PC-3 (cell line): ENCODE data around the gene KCNV2. TPM values are rescaled to one million over a fixed set of nuclear protein-coding genes. Genes with fewer than 3 reads are reported as not detected.
"Not testable (repeated sequence)": the region's sequence is repeated elsewhere in the genome, so short reads cannot be mapped to it uniquely, and the experiment has no call there.

Source experiments
- ATAC-seq: fragments of 200-7000 bp; cut with Tn5 transposase; 2 replicates; pipeline ENCODE4 v1.9.1; 2020; ENCODE audit warnings: mild to moderate bottlenecking, moderate library complexity
- BruUV-seq: library from RNA; stranded (reverse); fragments of 400-500 nt; replicated peaks from 2 replicates; lab custom pipeline; 2021; lab: Mats Ljungman, UMichigan
- CTCF ChIA-PET: fragments of 300-600 bp; sonication (Branson Sonifier 250); formaldehyde crosslinking; loops from one replicate; lab custom pipeline; 2022; ENCODE audit warnings: antibody characterized with exemption; lab: Charles Lee
- POLR2A ChIA-PET: fragments of 300-600 bp; sonication (Branson Sonifier 250); formaldehyde crosslinking; loops from one replicate; lab custom pipeline; 2022; ENCODE audit warnings: antibody characterized with exemption; ENCODE audit not compliant: unreplicated experiment; lab: Charles Lee
- DNase-seq: peaks from one replicate; pipeline ENCODE4 v3.0.0-alpha.2; 2015
- H2AFZ ChIP-seq: fragments of 300-600 bp; sonication (generic); 2 replicates; pipeline ENCODE4 v1.6.0; 2016; ENCODE audit warnings: antibody characterized with exemption, low read length
- H3F3A ChIP-seq: fragments of 300-600 bp; sonication (generic); one replicate; pipeline ENCODE4 v1.6.0; 2017; ENCODE audit warnings: antibody characterized with exemption, low read length, control low read depth, mild to moderate bottlenecking; ENCODE audit not compliant: unreplicated experiment
- H3K27ac ChIP-seq: fragments of 300-600 bp; sonication (generic); 2 replicates; pipeline ENCODE4 v1.5.1; 2016; ENCODE audit warnings: mild to moderate bottlenecking, low read length
- H3K27me3 ChIP-seq: fragments of 300-600 bp; sonication (generic); 2 replicates; pipeline ENCODE4 v1.6.1; 2016; ENCODE audit warnings: low read length, mixed read lengths
- H3K36me3 ChIP-seq: fragments of 300-600 bp; sonication (generic); 2 replicates; pipeline ENCODE4 v1.6.1; 2016; ENCODE audit warnings: low read depth, mixed run types, low read length, mixed read lengths
- H3K4me1 ChIP-seq: fragments of 300-600 bp; sonication (generic); 2 replicates; pipeline ENCODE4 v1.5.1; 2016; ENCODE audit warnings: low read length; ENCODE audit not compliant: insufficient read depth
- H3K4me2 ChIP-seq: fragments of 300-600 bp; sonication (generic); 2 replicates; pipeline ENCODE4 v1.6.0; 2016; ENCODE audit warnings: low read length
- H3K4me3 ChIP-seq: fragments of 300-600 bp; sonication (generic); 2 replicates; pipeline ENCODE4 v1.5.1; 2016; ENCODE audit warnings: mild to moderate bottlenecking, low read length, mixed read lengths
- H3K79me2 ChIP-seq: fragments of 300-600 bp; sonication (generic); 2 replicates; pipeline ENCODE4 v1.6.1; 2017; ENCODE audit warnings: low read length, mixed read lengths
- H3K9ac ChIP-seq: fragments of 300-600 bp; sonication (generic); 2 replicates; pipeline ENCODE4 v1.6.0; 2016; ENCODE audit warnings: mild to moderate bottlenecking, low read length
- H3K9me2 ChIP-seq: fragments of 300-600 bp; sonication (generic); replicated peaks from 2 replicates; pipeline ENCODE4 v1.6.1; 2016; ENCODE audit warnings: mixed run types, low read length, mixed read lengths
- H3K9me3 ChIP-seq: fragments of 300-600 bp; sonication (generic); 2 replicates; pipeline ENCODE4 v1.6.1; 2016; ENCODE audit warnings: low read length, mixed read lengths
- H4K20me1 ChIP-seq: fragments of 300-600 bp; sonication (generic); 2 replicates; pipeline ENCODE4 v1.6.1; 2016; ENCODE audit warnings: low read length, mixed read lengths
- EZH2 ChIP-seq: fragments of 300-600 bp; sonication (generic); IDR thresholded peaks from one replicate; pipeline ENCODE4 v1.6.1; 2017; ENCODE audit warnings: antibody characterized with exemption, mild to moderate bottlenecking, low read length; ENCODE audit not compliant: unreplicated experiment
- EZH2phosphoT487 ChIP-seq: fragments of 300-600 bp; sonication (generic); IDR thresholded peaks from 2 replicates; pipeline ENCODE4 v1.6.1; 2018; ENCODE audit warnings: mild to moderate bottlenecking, antibody characterized with exemption, low read length, borderline replicate concordance
- intact Hi-C: fragments of 100-400 bp; cut with micrococcal nuclease; formaldehyde crosslinking; loops from 2 replicates; pipeline ENCODE4 v1.9.0; 2023
- total RNA-seq: library from RNA; depleted of rRNA; stranded (reverse); fragments of >200 nt; gene quantifications from 2 replicates; pipeline ENCODE4 v1.2.3, GENCODE V29; 2014
- TF ChIP-seq, protein P1 (sequence below): fragments of 300-600 bp; sonication (generic); conservative IDR thresholded peaks from 2 replicates; pipeline ENCODE4 v1.5.1; 2017; ENCODE audit warnings: antibody characterized with exemption, low read depth, mild to moderate bottlenecking, low read length

KCNV2 gene
- total RNA-seq, 1 experiment from 2014 or later, result not detected

- intact Hi-C loops, result no loop called here
- ATAC-seq, result no peak
Observed at GRCh38 chr9:2700398-2700797, 16.9 kb upstream of the KCNV2 start.

GRCh38 chr9:2700909-2701550 is 16.3 kb upstream of the KCNV2 start:
- intact Hi-C loops, result no loop called here
- ATAC-seq, result no peak

More at GRCh38 chr9:2700398-2700797, 16.9 kb upstream of the KCNV2 start:
- H3F3A ChIP-seq, result no peaks in the 10 kb centered on the region
- H3K79me2 ChIP-seq, result no peaks in the 10 kb centered on the region
- no peak overlapping the region for H2AFZ ChIP-seq
- no TSS peak for BruUV-seq
- H3K27me3 ChIP-seq, result no peaks in the 10 kb centered on the region
- no peak overlapping the region for H3K27ac ChIP-seq
- no peak overlapping the region for H3K4me3 ChIP-seq
- H4K20me1 ChIP-seq, result no peaks in the 10 kb centered on the region
- H3K4me1 ChIP-seq, result no peaks in the 10 kb centered on the region
- H3K9ac ChIP-seq, result no peak overlapping the region
- no peaks in the 10 kb centered on the region for H3K36me3 ChIP-seq
- H3K9me2 ChIP-seq, result no peaks in the 10 kb centered on the region
- no peak for DNase-seq
- no peak overlapping the region for H3K4me2 ChIP-seq
- H3K9me3 ChIP-seq, result no peaks in the 10 kb centered on the region
- POLR2A ChIA-PET, result no interaction called here
- TF ChIP-seq, protein P1, sequence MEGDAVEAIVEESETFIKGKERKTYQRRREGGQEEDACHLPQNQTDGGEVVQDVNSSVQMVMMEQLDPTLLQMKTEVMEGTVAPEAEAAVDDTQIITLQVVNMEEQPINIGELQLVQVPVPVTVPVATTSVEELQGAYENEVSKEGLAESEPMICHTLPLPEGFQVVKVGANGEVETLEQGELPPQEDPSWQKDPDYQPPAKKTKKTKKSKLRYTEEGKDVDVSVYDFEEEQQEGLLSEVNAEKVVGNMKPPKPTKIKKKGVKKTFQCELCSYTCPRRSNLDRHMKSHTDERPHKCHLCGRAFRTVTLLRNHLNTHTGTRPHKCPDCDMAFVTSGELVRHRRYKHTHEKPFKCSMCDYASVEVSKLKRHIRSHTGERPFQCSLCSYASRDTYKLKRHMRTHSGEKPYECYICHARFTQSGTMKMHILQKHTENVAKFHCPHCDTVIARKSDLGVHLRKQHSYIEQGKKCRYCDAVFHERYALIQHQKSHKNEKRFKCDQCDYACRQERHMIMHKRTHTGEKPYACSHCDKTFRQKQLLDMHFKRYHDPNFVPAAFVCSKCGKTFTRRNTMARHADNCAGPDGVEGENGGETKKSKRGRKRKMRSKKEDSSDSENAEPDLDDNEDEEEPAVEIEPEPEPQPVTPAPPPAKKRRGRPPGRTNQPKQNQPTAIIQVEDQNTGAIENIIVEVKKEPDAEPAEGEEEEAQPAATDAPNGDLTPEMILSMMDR, result no peak
- TF ChIP-seq EZH2, result no peak
- no peak for TF ChIP-seq EZH2phosphoT487
- CTCF ChIA-PET, result no interaction called here

GRCh38 chr9:2704504-2704903 is 12.8 kb upstream of the KCNV2 start:
- Histone ChIP-seq H3K4me3 (no peak overlapping the region), H3K9me3 (no peaks in the 10 kb centered on the region), H3K27ac (no peak overlapping the region), H2AFZ (no peak overlapping the region), H3K27me3 (no peaks in the 10 kb centered on the region), H3K4me1 (no peaks in the 10 kb centered on the region), H3K79me2 (no peaks in the 10 kb centered on the region), H3K4me2 (no peak overlapping the region), H3K9me2 (no peaks in the 10 kb centered on the region), H4K20me1 (no peaks in the 10 kb centered on the region), H3K36me3 (no peaks in the 10 kb centered on the region), H3K9ac (no peak overlapping the region), H3F3A (no peaks in the 10 kb centered on the region)
- intact Hi-C loops, result no loop called here
- ChIA-PET POLR2A (no interaction called here), CTCF (no interaction called here)
- no TSS peak for BruUV-seq
- TF ChIP-seq EZH2phosphoT487 (no peak), EZH2 (no peak)
- TF ChIP-seq, protein P1, result no peak
- no peak for DNase-seq
- no peak for ATAC-seq

More at GRCh38 chr9:2700909-2701550, 16.3 kb upstream of the KCNV2 start:
- Histone ChIP-seq H3K27ac (no peak overlapping the region), H3K36me3 (no peaks in the 10 kb centered on the region), H3K9me3 (no peaks in the 10 kb centered on the region), H3K9ac (no peak overlapping the region), H4K20me1 (no peaks in the 10 kb centered on the region), H2AFZ (no peak overlapping the region), H3K4me3 (no peak overlapping the region), H3F3A (no peaks in the 10 kb centered on the region), H3K4me1 (no peaks in the 10 kb centered on the region), H3K79me2 (no peaks in the 10 kb centered on the region), H3K27me3 (no peaks in the 10 kb centered on the region), H3K4me2 (no peak overlapping the region), H3K9me2 (no peaks in the 10 kb centered on the region)
- no peak for TF ChIP-seq EZH2
- TF ChIP-seq EZH2phosphoT487, result no peak
- TF ChIP-seq, protein P1, result no peak
- no peak for DNase-seq
- no TSS peak for BruUV-seq
- POLR2A ChIA-PET, result no interaction called here
- CTCF ChIA-PET, result no interaction called here

DNA sequence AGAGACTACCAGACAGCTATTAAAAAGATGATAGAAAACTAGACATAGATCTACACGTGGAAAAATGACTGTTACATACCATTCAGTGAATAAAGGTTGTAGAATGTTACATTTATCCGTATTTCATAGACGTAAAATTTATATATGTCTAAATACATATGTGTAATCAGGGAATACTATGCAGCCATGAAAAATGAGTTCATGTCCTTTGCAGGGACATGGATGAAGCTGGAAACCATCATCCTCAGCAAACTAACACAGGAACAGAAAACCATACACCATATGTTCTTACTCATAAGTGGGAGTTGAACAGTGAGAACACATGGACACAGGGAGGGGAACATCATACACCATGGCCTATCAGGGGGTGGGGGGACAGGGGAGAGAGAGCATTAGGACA is 10.1 kb upstream of the KCNV2 start:
- DNase-seq, ATAC-seq, CTCF ChIA-PET, H3K36me3 ChIP-seq, H3K27me3 ChIP-seq, H3K9ac ChIP-seq, H3K79me2 ChIP-seq, H3K9me2 ChIP-seq, H4K20me1 ChIP-seq, POLR2A ChIA-PET, H3K4me3 ChIP-seq, H3F3A ChIP-seq, BruUV-seq, intact Hi-C loops, H2AFZ ChIP-seq, H3K4me2 ChIP-seq, H3K4me1 ChIP-seq, H3K27ac ChIP-seq, H3K9me3 ChIP-seq: not testable (repeated sequence)
